Lung (tissue), 12 donors: ENCODE measurements around the gene KCNJ14. TPM values are rescaled to one million over a fixed set of nuclear protein-coding genes. Genes with fewer than 3 reads are reported as not detected.

ENCODE experiments used
- ATAC-seq: fragments of 200-7000 bp; cut with Tn5 transposase; one replicate; pipeline ENCODE4 v1.9.1; 2020; ENCODE audit warnings: moderate number of reproducible peaks; ENCODE audit not compliant: insufficient read depth, low FRiP score
- DNase-seq, 3 donors: peaks; one replicate each; pipeline ENCODE4 v3.0.0-alpha.2; 2013 to 2017
- H3K27ac ChIP-seq, 2 donors: one replicate each; pipeline ENCODE4 v1.5.1; 2013; ENCODE audit warnings: mild to moderate bottlenecking in 2 of 2, moderate library complexity in 2 of 2, control low read depth in 1 of 2, inconsistent platforms in 1 of 2, low read depth in 1 of 2, low read length in 1 of 2
- H3K27me3 ChIP-seq, 3 donors: one replicate each; pipeline ENCODE4 v1.5.1; 2013; ENCODE audit warnings: low read length in 2 of 3; ENCODE audit not compliant: control insufficient read depth in 3 of 3, insufficient read depth in 3 of 3
- H3K36me3 ChIP-seq, 4 donors: one replicate each; pipeline ENCODE4 v1.5.1; 2013; ENCODE audit warnings: low read length in 4 of 4, mild to moderate bottlenecking in 1 of 4, moderate library complexity in 1 of 4; ENCODE audit not compliant: control insufficient read depth in 4 of 4, insufficient read depth in 4 of 4
- H3K4me1 ChIP-seq, 5 donors: one replicate each; pipeline ENCODE4 v1.5.1; 2013; ENCODE audit warnings: low read length in 5 of 5, mild to moderate bottlenecking in 2 of 5, moderate library complexity in 1 of 5; ENCODE audit not compliant: control insufficient read depth in 5 of 5, insufficient read depth in 5 of 5
- H3K4me3 ChIP-seq: one replicate; pipeline ENCODE4 v1.5.1; 2013; ENCODE audit warnings: mild to moderate bottlenecking, control low read depth, moderate library complexity
- H3K9ac ChIP-seq, 2 donors: one replicate each; pipeline ENCODE4 v1.5.1; 2013; ENCODE audit warnings: low read length in 2 of 2, control low read depth in 1 of 2; ENCODE audit not compliant: insufficient read depth in 1 of 2
- H3K9me3 ChIP-seq, 4 donors: one replicate each; pipeline ENCODE4 v1.5.1; 2013; ENCODE audit warnings: low read length in 3 of 4, mild to moderate bottlenecking in 1 of 4, moderate library complexity in 1 of 4; ENCODE audit not compliant: control insufficient read depth in 4 of 4, insufficient read depth in 3 of 4
- CTCF ChIP-seq: IDR thresholded peaks from 2 replicates; pipeline ENCODE4 v1.5.1; 2012; ENCODE audit warnings: mild to moderate bottlenecking; ENCODE audit errors: control extremely low read depth, extremely low read depth
- WGBS, 2 donors: extraction: QIAGEN DNeasy Blood & Tissue Kit; methylation state at CpG; one replicate each; pipeline ENCODE4 v1.1.7; 2013; 5-methylcytosine and 5-hydroxymethylcytosine counted together
- polyA plus RNA-seq, 2 donors: library from polyadenylated mRNA; stranded (reverse); fragments of 200-250 nt; gene quantifications; one replicate each; pipeline ENCODE4 v1.2.1, GENCODE V29; 2013
- total RNA-seq, 2 donors: library from RNA; depleted of rRNA in 1 of 2; stranded (reverse); fragments of >200 nt in 1 of 2; gene quantifications; one replicate each; pipeline ENCODE4 v1.2.1, GENCODE V29; 2014 to 2021
- donor health status: control.
- donor health status: control.
- donor health status: Bipolar disorder and iron deficiency.
- donor health status: healthy.
- donor health status: DM: yes; HTN: yes; CAD: no.

The KCNJ14 gene
- total and polyA plus RNA-seq, 4 donors = 0.21 to 0.83 (median 0.59) TPM

GRCh38 chr19:48477698-48478338 is 22.4 kb downstream of the KCNJ14 start:
- WGBS, 2 donors = 87 to 88% methylated on average over 22 of the region's 22 CpGs
- Histone ChIP-seq H3K27ac (no peak overlapping the region), H3K27me3 (no peaks in the 10 kb centered on the region), H3K4me3 (no peak overlapping the region), H3K9me3 (no peaks in the 10 kb centered on the region), H3K36me3 (peaks cover 17 to 61% (median 42%) of the 10 kb centered on the region in 4 donors), H3K9ac (no peak overlapping the region), H3K4me1 (peaks cover 0 to 16% (median 4%) of the 10 kb centered on the region in 5 donors)
- ATAC-seq = no peak
- DNase-seq = no peak
- no peak for TF ChIP-seq CTCF

GRCh38 chr19:48478339-48479256 is 23.2 kb downstream of the KCNJ14 start:
- no peak for ATAC-seq
- Histone ChIP-seq H3K9ac (no peak overlapping the region), H3K4me1 (peaks cover 0 to 16% (median 4%) of the 10 kb centered on the region in 5 donors), H3K36me3 (peaks cover 10 to 53% (median 34%) of the 10 kb centered on the region in 4 donors), H3K4me3 (no peak overlapping the region), H3K27me3 (no peaks in the 10 kb centered on the region), H3K9me3 (no peaks in the 10 kb centered on the region), H3K27ac (no peak overlapping the region)
- TF ChIP-seq CTCF = no peak
- WGBS, 2 donors = 87 to 90% methylated on average over 28 to 29 of the region's 29 CpGs
- no peak for DNase-seq

GRCh38 chr19:48479686-48480085 is 24.3 kb downstream of the KCNJ14 start:
- peaks cover 9 to 42% (median 27%) of the 10 kb centered on the region in 4 donors for H3K36me3 ChIP-seq
- peak overlapping the region; percentile 78 to 92 for H3K27ac ChIP-seq
- TF ChIP-seq CTCF = no peak
- ATAC-seq (no peak), DNase-seq (no peak)
- no peaks in the 10 kb centered on the region for H3K9me3 ChIP-seq
- H3K4me3 ChIP-seq = no peak overlapping the region
- H3K27me3 ChIP-seq = no peaks in the 10 kb centered on the region
- H3K9ac ChIP-seq = no peak overlapping the region
- peaks cover 0 to 16% (median 4%) of the 10 kb centered on the region in 5 donors for H3K4me1 ChIP-seq
- 80 to 83% methylated on average over 7 of the region's 7 CpGs for WGBS, 2 donors
